NK-92 treated with Interleukin-12 subunit alpha and Interleukin-12 subunit beta, amount 100 ng/mL, for 24 hours (cell line): ENCODE results near the gene ETS1.

Source experiments
- DNase-seq: peaks from one replicate; lab custom pipeline; 2025; lab: John Stamatoyannopoulos, UW

The ETS1 gene

GRCh38 chr11:128594226-128594625, 6.9 kb upstream of the ETS1 start:
- DNase-seq, result no peak

GRCh38 chr11:128593281-128593680, 5.9 kb upstream of the ETS1 start:
- no peak for DNase-seq

GRCh38 chr11:128592454-128592853, 5.1 kb upstream of the ETS1 start:
- no peak for DNase-seq

GRCh38 chr11:128590587-128590986, 3.2 kb upstream of the ETS1 start:
- no peak for DNase-seq

GRCh38 chr11:128589998-128590397, 2.6 kb upstream of the ETS1 start:
- no peak for DNase-seq

- no peak for DNase-seq
Measured at GRCh38 chr11:128588093-128588492, 735 bp upstream of the ETS1 start.

DNA sequence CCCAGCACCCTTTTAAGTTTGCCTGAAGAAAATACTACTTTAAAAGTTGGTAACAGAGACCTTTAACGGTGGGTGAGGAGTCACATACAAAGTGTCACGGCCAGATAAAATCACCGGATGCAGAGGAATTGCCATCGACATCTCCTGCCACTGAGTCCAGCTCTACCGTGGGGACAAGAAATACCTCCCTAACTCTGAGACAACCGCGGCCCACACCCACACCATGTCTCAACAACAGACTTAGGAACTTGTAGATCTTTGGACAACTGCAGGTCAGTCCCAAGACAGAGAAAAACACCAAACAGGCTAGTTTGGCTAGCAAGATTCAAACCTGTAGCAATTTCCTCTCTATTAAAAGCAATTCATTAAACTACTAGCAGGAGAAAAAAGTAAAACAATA, 669 bp downstream of the ETS1 start:
- no peak for DNase-seq

- no peak for DNase-seq
Measured at GRCh38 chr11:128585498-128586238, 1.7 kb downstream of the ETS1 start.

- DNase-seq, result no peak
Measured at GRCh38 chr11:128584253-128584652, 3.1 kb downstream of the ETS1 start.

GRCh38 chr11:128582496-128583366, 4.6 kb downstream of the ETS1 start:
- DNase-seq, result no peak

DNA sequence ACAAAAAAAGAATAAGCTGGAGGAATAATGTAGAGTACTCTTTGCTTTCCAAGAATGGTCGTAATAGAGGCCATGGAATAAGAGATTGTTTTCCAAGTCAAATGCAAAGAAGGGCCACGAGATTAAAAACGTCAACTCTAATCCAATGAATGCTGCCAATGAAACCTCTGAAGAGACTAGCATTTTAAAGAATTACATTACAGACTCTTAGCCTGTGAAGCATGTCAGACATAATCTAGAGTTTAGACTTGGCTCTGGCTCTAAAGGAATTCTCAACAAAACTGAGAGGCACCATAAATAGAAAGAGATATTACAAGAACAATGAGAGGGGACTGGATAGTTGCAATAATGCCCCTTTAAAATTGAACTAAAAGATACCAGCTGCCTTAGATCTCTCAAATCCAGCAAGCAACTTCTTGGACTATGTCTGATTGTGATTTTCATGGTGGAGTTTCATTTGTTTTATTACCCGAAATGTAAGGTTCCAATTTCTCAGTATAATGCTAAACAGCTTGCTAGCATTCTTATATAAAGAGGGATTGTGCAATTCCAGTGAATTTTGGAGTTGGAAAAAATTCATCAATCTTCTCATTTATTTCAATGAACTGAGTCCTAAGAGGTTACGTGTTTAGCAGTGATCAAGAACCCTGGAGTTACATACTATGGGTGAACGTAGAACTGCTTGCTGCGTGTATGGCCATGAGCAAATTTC, 5.6 kb downstream of the ETS1 start:
- no peak for DNase-seq

GRCh38 chr11:128580612-128581011, 6.7 kb downstream of the ETS1 start:
- no peak for DNase-seq

DNA sequence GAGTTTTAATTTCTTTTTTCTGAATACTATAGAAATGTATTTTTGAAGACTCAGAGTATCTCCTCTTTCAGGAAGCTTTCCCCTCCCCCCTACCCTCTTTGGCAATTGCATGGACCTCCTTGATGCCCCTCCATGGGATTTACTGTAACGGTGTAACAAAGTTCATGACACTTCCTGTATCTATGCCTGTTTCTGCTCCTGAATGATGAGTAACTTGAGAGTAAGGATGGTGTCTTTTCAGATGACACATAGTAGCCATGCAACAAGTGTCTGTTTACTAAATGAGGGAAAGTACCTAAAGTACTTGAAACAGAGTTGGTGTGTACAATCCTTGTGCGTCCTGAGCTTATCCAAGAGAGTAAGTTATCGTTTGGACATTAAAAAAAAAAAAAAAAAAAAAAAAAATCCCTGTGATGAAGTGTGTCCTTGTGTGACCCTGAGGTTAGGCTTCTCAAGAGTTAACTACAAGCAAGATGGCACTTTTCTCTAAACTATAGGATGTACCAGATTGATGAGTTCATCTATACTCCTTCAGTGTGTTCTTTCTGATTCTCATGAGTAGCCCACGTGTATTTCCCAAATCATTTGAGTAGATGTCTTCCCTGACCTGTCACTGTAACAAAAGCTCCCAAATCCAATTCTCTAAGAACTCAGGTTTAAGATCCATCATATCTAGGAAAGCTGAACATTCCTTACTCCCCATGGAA, 7.4 kb downstream of the ETS1 start:
- no peak for DNase-seq

DNA sequence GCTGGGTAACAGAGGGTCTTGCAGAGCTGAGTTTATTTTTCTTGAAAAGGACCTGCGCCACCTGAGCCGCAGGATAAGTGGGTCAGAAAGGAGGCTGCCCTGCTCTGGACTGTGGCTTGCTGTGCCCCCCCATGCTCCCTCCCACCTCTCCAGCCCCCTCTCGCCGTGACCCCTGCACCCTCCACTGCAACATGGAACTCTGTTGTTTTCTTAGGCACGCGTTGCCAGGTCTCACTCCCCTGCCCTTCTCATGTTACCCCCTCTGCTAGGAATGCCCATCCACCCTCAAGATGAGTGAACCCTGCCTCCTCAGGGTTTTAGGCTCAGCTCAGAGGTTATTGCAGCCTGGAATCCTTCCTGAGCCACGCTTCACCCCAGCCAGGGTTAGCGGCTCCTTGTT, 10.8 kb downstream of the ETS1 start:
- no peak for DNase-seq

DNA sequence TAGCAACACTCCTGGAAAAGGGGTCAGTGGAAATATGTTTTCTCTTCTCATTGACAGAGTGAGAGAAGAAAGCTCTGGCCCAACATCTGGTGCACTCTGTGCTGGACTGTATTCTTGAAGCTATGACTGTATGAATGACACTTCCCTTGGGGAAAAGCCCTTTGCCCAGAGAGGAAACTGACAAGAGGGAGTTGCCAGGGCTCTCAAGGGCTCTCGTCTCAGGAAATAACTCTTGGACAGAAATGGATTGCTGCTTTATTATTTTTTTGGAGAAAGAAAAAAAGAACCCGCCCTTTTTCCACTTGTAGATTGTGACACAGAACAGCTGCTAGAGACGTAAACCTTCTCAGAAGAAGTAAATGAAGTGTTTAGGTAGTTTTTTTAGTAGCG, 11.4 kb downstream of the ETS1 start:
- DNase-seq, result no peak

DNA sequence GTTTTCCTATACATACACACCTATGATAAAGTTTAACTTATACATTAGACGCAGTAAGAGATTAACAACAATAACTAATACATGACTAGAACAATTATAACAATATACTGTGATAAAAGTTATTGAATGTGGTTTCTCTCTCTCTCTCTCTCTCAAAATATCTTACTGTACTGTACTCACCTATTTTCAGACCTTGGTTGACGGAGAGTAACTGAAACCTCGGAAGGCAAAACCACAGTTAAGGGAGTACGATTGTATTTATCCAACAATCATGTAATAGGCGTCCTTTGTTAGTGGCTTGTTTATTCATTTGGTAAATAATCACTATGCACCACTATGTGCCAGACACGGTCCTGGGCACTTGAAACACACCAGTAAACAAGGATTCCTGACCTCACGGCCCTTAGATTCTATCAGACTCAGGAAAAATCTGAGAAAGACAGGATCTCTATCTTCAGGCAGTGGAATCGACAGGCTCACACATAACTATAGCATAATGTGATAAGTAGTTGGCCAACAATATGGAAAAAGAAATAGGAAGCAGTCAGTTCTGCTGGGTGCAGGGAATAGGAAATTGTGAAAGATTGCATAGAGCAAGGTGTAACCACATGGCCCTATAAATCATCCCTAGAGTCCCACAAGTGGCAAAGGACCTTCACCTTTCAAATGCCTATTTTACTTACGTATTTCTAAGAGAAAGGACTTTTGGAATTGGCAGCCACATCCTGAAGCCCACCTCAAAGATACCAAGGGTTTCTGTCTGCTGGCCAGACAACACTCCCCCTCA, 12.0 kb downstream of the ETS1 start:
- no peak for DNase-seq

GRCh38 chr11:128574576-128575011, 12.8 kb downstream of the ETS1 start:
- no peak for DNase-seq

DNA sequence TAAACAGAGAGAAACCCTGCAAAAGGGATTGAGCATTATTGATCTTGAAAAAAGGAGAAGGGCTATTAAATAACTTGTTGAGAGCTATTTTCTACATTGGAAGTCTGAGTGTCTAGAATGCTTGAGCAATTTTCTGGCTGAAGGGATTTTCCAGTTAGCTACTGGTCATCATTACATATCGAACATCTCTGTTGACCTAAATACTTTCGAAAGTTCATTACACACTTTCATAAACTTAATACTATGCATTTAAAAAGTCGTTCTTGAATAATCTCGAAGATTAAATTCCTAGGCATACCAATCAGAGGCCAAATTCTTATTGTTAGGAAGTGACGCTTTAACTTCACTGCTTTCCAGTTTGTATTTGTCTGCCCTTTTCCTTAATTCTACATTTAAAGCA, 13.7 kb downstream of the ETS1 start:
- no peak for DNase-seq

DNA sequence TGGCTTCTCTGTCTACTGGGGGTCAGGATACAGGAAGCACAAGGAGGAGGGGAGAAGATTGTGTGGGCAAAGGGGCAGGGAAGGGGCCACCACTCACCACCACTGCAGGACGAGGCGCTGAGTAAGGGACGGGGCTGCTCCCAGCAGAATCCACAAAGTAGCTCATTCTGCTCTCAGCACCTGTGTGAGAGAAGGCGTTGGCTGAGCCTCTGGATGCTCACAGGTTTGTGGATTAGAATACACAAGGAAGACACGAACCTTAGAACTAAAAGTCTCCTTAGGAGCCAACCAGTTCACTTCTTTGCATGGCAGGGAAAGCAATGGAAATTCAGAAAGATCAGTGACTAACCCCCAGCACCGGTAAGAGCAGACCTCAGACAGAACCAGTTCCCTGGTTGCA, 14.4 kb downstream of the ETS1 start:
- DNase-seq, result no peak

DNA sequence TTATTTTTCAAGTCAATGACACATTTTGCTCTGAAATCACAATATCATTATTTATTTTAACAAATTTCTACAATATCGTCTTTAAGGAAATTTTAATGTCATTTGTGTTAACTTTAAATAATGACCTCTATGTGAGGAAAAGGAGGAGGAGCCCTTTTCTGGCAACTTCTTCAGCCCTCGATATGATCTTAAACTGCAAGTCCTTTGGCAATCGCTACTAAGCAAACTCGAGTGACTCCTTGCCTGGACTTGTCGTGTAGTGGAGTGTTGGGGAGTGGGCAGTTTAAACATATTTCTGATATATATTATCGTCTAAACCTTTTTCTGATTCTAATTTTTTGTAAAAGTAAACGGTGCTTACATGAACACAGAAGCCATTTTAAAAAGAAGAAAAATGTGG, 16.7 kb downstream of the ETS1 start:
- no peak for DNase-seq

DNA sequence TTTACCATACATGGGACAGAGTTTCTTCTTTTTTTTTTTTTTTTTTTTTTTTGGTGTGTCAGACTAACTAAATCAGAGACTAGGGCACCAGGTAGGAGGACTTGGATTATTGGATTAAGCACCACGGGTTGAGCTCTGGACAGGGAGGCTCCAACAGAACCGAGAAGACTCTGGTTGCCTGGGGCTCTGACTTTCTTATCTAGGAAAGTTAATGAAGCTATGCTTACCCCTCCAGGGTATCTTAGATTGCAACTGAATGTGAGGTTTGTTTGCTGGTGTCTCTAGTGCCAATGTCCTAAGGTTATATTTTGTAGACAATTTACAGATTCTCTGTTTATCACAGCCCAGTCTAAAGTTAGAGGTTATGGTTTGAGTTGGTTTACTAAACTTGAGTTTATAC, 18.1 kb downstream of the ETS1 start:
- no peak for DNase-seq
